ENCODE measurements around the gene DHRS11. TPM values are rescaled to one million over a fixed set of nuclear protein-coding genes. Genes with fewer than 3 reads are reported as not detected.

The DHRS11 gene
- polyA plus RNA-seq, 1 donor, result 321 TPM

DNA sequence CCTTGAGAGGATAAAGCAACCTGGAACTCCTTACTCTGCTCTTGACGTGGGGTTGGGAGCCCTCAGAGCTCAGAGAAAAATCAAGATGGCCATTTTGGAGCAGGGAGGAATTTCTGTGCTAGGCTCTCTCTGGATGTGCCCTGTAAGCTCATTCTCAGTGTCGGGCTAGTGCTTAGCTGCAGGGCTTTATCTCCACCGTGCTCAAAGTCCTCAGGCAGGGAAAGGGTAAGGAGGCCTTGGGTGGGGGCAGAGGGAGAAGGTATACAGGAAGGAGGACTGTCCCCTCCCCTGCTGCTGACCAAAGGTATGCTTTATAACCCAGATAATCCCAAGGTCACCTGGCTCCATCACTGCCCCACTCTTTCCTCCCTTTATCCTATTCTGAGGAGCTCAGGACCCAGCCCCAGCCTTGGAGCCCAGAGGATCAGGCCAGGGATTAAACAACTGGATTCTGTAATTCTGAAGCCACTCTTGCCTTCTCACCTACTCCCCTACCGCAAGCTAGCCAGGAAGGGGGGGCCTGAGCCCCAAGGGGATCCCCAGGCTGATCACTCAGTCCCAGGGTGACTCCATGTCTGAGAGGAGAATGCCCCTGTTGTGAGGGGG, 1.1 kb downstream of the DHRS11 start:
- DNase-seq, result peak; percentile 95 to 98
- Histone ChIP-seq H3K36me3 (ENCODE audit: control insufficient read depth, insufficient read depth, low read length) (peaks cover 40% of the 10 kb centered on the region), H3K27ac (ENCODE audit: low read length) (peak overlapping the region; percentile 98), H3K27me3 (ENCODE audit: control insufficient read depth, insufficient read depth, low read length) (no peaks in the 10 kb centered on the region), H3K4me1 (ENCODE audit: control insufficient read depth, insufficient read depth, low read length) (peaks cover 45% of the 10 kb centered on the region), H3K4me3 (ENCODE audit: low read length) (peak overlapping the region; percentile 90), H3K9me3 (ENCODE audit: control insufficient read depth, low read depth, low read length) (no peaks in the 10 kb centered on the region)
- WGBS (ENCODE audit: insufficient coverage, low lambda C conversion rate), result no CpG with 5 or more reads among the region's 4 CpGs

DNA sequence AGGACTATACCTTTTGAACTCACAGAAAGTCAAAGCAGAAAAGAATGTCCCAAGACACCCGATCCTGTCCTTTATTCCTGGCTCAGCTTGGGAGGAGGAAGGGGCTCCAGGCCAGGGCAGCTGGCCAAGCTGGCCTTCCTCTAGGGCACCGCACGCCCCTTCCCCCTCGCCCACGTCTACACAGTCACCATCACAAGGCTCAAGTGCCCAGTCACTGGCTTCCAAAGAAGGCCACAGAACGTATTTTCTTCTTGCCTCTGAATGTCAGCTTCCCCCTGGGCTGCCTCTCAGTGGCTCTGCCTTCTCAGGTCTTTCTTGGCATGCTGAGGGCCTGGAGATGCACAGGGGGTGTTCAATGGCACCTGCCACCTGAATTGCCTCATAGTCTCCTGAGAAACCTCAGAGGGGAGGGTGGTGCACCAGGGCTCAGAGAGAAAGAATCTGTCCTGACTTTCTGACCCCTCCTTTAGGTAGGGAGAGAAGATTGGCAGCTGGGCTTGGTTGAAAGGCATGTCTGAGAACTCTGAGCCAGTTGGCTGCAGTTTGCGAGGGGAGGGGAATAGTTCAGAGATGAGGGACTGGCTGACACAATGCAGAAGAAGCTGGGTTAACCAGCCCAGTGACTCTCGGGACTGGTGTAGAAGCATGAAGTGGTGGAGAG, 2.1 kb downstream of the DHRS11 start:
- Histone ChIP-seq H3K27me3 (ENCODE audit: control insufficient read depth, insufficient read depth, low read length) (no peaks in the 10 kb centered on the region), H3K36me3 (ENCODE audit: control insufficient read depth, insufficient read depth, low read length) (peaks cover 42% of the 10 kb centered on the region), H3K9me3 (ENCODE audit: control insufficient read depth, low read depth, low read length) (no peaks in the 10 kb centered on the region), H3K4me1 (ENCODE audit: control insufficient read depth, insufficient read depth, low read length) (peaks cover 55% of the 10 kb centered on the region), H3K4me3 (ENCODE audit: low read length) (peak overlapping the region; percentile 90), H3K27ac (ENCODE audit: low read length) (peak overlapping the region; percentile 98)
- no CpG with 5 or more reads among the region's 8 CpGs for WGBS (ENCODE audit: insufficient coverage, low lambda C conversion rate)
- peak; percentile 50 to 83 for DNase-seq

DNA sequence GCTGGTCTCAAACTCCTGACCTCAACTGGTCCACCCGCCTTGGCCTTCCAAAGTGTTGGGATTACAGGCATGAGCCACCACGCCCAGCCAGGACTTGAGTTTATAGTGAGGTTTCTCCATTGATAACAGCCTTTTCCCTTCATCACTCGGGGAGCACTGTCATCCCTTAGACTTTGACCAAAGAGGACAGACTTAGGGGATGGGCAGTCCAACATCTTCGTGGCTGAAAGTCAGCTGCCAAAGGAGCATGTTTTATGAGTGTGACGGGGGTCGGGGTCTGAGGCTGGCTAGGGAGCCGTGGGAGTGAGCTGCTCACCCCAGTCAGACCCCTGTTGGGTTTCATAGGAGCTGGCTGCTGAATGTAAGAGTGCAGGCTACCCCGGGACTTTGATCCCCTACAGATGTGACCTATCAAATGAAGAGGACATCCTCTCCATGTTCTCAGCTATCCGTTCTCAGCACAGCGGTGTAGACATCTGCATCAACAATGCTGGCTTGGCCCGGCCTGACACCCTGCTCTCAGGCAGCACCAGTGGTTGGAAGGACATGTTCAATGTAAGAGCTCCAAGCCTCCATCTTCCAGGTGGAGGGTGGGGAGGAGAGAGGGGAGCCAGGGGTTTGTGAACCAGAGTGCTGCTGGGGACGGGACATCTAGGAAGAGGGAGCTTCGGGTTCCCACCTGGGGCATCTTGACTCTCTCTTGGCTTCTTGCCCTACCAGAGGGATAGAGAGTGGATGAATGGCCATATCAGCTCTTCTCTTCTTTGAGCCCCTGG, 3.1 kb downstream of the DHRS11 start:
- Histone ChIP-seq H3K4me3 (ENCODE audit: low read length) (no peak overlapping the region), H3K36me3 (ENCODE audit: control insufficient read depth, insufficient read depth, low read length) (peaks cover 47% of the 10 kb centered on the region), H3K27ac (ENCODE audit: low read length) (peak overlapping the region; percentile 98), H3K9me3 (ENCODE audit: control insufficient read depth, low read depth, low read length) (no peaks in the 10 kb centered on the region), H3K4me1 (ENCODE audit: control insufficient read depth, insufficient read depth, low read length) (peaks cover 65% of the 10 kb centered on the region), H3K27me3 (ENCODE audit: control insufficient read depth, insufficient read depth, low read length) (no peaks in the 10 kb centered on the region)
- no CpG with 5 or more reads among the region's 13 CpGs for WGBS (ENCODE audit: insufficient coverage, low lambda C conversion rate)
- DNase-seq, result peak; percentile 61 to 71

DNA sequence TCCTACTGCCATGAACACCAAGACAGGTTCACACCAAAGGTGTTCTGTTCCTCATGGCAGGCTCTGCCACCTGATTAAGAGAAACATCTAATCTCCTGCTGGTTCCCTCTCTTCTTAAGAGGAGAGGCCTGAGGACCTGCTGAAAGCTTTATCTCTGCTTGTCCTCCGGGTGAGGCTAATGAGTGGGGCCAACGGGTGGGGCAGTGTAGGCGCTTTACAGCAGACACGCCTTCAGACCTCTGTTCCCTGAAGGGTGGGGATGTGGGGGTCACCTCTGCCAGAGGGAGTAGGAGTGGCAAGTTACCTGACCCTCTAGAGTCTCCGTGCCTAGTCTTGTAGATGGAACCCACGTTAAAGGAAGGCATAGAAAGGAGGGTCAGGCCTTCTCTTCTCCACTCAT, 5.5 kb downstream of the DHRS11 start:
- peak; percentile 87 to 92 for DNase-seq
- Histone ChIP-seq H3K4me1 (ENCODE audit: control insufficient read depth, insufficient read depth, low read length) (peaks cover 74% of the 10 kb centered on the region), H3K9me3 (ENCODE audit: control insufficient read depth, low read depth, low read length) (no peaks in the 10 kb centered on the region), H3K4me3 (ENCODE audit: low read length) (no peak overlapping the region), H3K27ac (ENCODE audit: low read length) (peak overlapping the region; percentile 84), H3K36me3 (ENCODE audit: control insufficient read depth, insufficient read depth, low read length) (peaks cover 48% of the 10 kb centered on the region), H3K27me3 (ENCODE audit: control insufficient read depth, insufficient read depth, low read length) (no peaks in the 10 kb centered on the region)
- 40% methylated on average over 1 of the region's 6 CpGs for WGBS (ENCODE audit: insufficient coverage, low lambda C conversion rate)

DNA sequence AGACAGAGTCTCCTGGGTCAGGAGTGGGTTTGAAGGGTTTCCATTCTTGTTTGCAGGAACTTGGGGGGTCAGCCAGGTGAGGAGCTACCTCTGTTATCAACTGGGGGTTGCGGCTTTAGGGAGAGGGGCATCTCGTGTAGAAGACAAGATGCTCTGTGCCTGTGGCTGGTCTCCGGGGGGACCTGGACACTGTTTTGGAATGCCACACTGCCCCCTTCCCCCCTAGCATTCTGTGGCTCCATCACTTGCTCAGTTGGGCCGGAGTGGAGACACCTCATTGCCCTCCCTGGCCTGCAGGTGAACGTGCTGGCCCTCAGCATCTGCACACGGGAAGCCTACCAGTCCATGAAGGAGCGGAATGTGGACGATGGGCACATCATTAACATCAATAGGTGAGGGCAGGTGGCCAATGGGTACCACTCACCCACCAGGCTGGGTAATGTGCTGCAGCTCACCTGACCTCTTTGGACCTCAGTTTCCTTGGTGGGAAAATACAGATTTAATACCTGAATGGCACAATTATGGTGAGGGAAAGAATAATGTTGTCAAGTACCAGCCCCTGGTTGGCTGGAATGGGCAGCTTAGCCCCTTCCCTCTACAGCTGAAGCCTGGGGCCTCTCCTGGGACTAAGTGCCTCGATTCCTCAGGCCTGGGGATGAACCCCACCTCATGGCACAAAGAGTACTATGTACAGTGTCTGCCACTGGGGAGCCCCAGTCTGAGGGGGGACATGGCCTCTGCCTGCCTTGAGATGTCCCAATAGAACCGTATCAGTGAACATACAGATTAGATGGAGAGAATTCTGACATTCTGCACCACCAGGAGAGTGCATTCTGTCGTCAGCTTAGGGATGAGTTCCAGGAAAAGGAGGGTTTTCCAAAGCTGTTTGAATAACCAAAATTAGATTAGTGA, 6.4 kb downstream of the DHRS11 start:
- WGBS (ENCODE audit: insufficient coverage, low lambda C conversion rate), result no CpG with 5 or more reads among the region's 11 CpGs
- Histone ChIP-seq H3K4me1 (ENCODE audit: control insufficient read depth, insufficient read depth, low read length) (peaks cover 79% of the 10 kb centered on the region), H3K27me3 (ENCODE audit: control insufficient read depth, insufficient read depth, low read length) (no peaks in the 10 kb centered on the region)

DNA sequence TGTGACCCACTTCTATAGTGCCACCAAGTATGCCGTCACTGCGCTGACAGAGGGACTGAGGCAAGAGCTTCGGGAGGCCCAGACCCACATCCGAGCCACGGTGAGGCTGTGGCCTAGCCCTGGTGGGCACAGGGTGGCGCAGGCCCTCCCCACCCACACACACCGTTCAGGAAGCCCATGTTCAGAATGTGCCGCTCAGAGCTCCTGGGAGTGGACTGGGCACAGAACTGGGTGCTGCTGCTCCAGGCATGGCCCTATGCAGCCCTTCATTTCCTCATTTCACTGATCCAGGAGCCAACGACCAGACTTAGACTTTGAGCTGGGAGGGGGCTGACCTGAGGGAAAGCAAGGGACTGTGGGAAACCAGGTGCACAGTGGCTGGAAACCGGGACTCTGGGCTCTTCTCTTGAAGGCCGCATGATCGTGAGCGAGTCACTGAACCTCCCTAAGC, 7.3 kb downstream of the DHRS11 start:
- WGBS (ENCODE audit: insufficient coverage, low lambda C conversion rate), result no CpG with 5 or more reads among the region's 13 CpGs
- peak; percentile 57 to 84 for DNase-seq
- Histone ChIP-seq H3K36me3 (ENCODE audit: control insufficient read depth, insufficient read depth, low read length) (peaks cover 48% of the 10 kb centered on the region), H3K4me1 (ENCODE audit: control insufficient read depth, insufficient read depth, low read length) (peaks cover 75% of the 10 kb centered on the region), H3K9me3 (ENCODE audit: control insufficient read depth, low read depth, low read length) (no peaks in the 10 kb centered on the region), H3K4me3 (ENCODE audit: low read length) (no peak overlapping the region), H3K27me3 (ENCODE audit: control insufficient read depth, insufficient read depth, low read length) (no peaks in the 10 kb centered on the region), H3K27ac (ENCODE audit: low read length) (peak overlapping the region; percentile 84)

More for the DNA sequence above, 6.4 kb downstream of the DHRS11 start:
- H3K4me3 ChIP-seq (ENCODE audit: low read length), result no peak overlapping the region
- DNase-seq, result no peak
- no peaks in the 10 kb centered on the region for H3K9me3 ChIP-seq (ENCODE audit: control insufficient read depth, low read depth, low read length)
- H3K27ac ChIP-seq (ENCODE audit: low read length), result peak overlapping the region; percentile 84
- H3K36me3 ChIP-seq (ENCODE audit: control insufficient read depth, insufficient read depth, low read length), result peaks cover 48% of the 10 kb centered on the region

DNA sequence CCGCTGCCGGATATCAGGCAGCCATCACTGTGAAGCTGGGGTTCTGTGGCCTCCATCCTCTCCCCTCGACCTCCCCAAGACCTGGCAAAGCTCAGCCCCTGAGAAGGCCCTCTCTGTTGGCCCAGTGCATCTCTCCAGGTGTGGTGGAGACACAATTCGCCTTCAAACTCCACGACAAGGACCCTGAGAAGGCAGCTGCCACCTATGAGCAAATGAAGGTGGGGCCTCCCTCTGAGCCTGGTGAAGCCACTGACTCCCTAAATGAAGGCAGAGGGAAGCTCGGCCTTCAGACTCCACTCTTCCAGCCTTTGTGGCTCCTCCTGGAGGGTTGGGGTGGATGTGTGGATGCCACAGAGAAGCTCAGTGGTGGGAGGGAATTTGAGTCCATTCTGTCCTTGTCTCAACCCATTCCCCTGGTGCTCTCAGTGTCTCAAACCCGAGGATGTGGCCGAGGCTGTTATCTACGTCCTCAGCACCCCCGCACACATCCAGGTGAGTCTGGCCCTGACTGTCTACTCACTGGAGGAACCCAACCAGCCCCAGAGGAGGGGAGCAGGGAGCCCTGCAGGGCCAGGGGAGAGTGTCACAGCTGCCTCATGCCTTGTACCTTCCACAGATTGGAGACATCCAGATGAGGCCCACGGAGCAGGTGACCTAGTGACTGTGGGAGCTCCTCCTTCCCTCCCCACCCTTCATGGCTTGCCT, 8.0 kb downstream of the DHRS11 start:
- H3K27ac ChIP-seq (ENCODE audit: low read length), result peak overlapping the region; percentile 84
- H3K4me3 ChIP-seq (ENCODE audit: low read length), result no peak overlapping the region
- WGBS (ENCODE audit: insufficient coverage, low lambda C conversion rate), result no CpG with 5 or more reads among the region's 11 CpGs
- no peaks in the 10 kb centered on the region for H3K9me3 ChIP-seq (ENCODE audit: control insufficient read depth, low read depth, low read length)
- peaks cover 48% of the 10 kb centered on the region for H3K36me3 ChIP-seq (ENCODE audit: control insufficient read depth, insufficient read depth, low read length)
- no peaks in the 10 kb centered on the region for H3K27me3 ChIP-seq (ENCODE audit: control insufficient read depth, insufficient read depth, low read length)
- peak in 1 of 2 donors; percentile 41 for DNase-seq
- H3K4me1 ChIP-seq (ENCODE audit: control insufficient read depth, insufficient read depth, low read length), result peaks cover 68% of the 10 kb centered on the region

DNA sequence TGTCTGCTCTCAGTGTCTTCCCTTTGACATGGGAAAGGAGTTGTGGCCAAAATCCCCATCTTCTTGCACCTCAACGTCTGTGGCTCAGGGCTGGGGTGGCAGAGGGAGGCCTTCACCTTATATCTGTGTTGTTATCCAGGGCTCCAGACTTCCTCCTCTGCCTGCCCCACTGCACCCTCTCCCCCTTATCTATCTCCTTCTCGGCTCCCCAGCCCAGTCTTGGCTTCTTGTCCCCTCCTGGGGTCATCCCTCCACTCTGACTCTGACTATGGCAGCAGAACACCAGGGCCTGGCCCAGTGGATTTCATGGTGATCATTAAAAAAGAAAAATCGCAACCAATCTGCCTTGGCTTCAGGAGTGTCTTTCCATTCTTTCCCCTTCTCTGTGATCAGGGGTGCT, 8.8 kb downstream of the DHRS11 start:
- Histone ChIP-seq H3K4me1 (ENCODE audit: control insufficient read depth, insufficient read depth, low read length) (peaks cover 61% of the 10 kb centered on the region), H3K4me3 (ENCODE audit: low read length) (no peak overlapping the region), H3K27me3 (ENCODE audit: control insufficient read depth, insufficient read depth, low read length) (no peaks in the 10 kb centered on the region), H3K9me3 (ENCODE audit: control insufficient read depth, low read depth, low read length) (no peaks in the 10 kb centered on the region), H3K27ac (ENCODE audit: low read length) (peak overlapping the region; percentile 84), H3K36me3 (ENCODE audit: control insufficient read depth, insufficient read depth, low read length) (peaks cover 43% of the 10 kb centered on the region)
- no CpG with 5 or more reads among the region's 3 CpGs for WGBS (ENCODE audit: insufficient coverage, low lambda C conversion rate)
- no peak for DNase-seq

DNA sequence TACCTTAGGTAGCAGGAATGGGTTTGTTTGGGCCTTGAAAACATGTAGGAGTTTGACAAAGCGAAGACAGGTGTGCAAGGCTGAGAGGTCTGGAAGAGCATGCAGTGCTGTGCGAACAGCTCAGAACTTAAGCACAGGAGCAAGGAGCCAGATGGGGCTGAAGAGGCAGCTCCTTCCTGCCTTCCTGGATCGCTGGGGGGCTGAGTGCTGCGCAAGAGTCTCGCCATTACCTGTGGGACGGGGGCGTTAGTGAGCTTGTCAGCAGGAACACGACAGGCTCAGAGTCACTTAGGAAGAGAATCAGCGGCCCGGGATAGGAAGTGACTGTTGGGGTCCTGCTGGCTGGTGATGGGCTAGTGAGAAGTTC, 9.2 kb downstream of the DHRS11 start:
- Histone ChIP-seq H3K27ac (ENCODE audit: low read length) (peak overlapping the region; percentile 84), H3K4me1 (ENCODE audit: control insufficient read depth, insufficient read depth, low read length) (peaks cover 56% of the 10 kb centered on the region), H3K4me3 (ENCODE audit: low read length) (peak overlapping the region; percentile 70), H3K27me3 (ENCODE audit: control insufficient read depth, insufficient read depth, low read length) (no peaks in the 10 kb centered on the region), H3K9me3 (ENCODE audit: control insufficient read depth, low read depth, low read length) (no peaks in the 10 kb centered on the region), H3K36me3 (ENCODE audit: control insufficient read depth, insufficient read depth, low read length) (peaks cover 38% of the 10 kb centered on the region)
- peak in 1 of 2 donors; percentile 33 for DNase-seq
- WGBS (ENCODE audit: insufficient coverage, low lambda C conversion rate), result no CpG with 5 or more reads among the region's 10 CpGs

All from large intestine (tissue), 3 donors.